ENCODE measurements around the gene TCHHL1.
A peak's percentile ranks its signal among the peaks of the same experiment; 100 is the strongest.

TCHHL1 gene

DNA sequence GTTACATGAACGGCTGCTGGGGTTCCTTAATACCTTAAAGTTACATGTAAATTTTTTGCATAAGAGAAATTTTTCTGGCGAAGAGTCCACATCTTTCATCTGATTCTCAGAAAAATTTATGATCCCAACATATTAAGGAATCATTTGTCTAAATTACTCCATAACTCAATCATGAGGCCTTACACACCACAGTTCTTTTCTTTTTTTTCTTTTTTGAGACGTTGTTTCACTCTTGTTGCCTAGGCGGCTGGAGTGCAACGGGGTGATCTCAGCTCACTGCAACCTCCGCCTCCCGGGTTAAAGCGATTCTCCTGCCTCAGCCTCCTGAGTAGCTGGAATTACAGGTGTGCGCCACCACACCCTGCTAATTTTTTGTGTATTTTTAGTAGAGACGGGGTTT lies 50.0 kb downstream of the TCHHL1 start:
- no peak overlapping the region for H3K4me3 ChIP-seq (replicated peaks; ENCODE audit: insufficient read depth, low read length)
- TF ChIP-seq SPI1 (IDR thresholded peaks at IDR 0.05; ENCODE audit: borderline replicate concordance, low read depth): no peak
- no peak for TF ChIP-seq POLR2AphosphoS5 (IDR thresholded peaks at IDR 0.05; ENCODE audit: low read depth)
- TF ChIP-seq GABPA (IDR thresholded peaks at IDR 0.05; ENCODE audit: low read depth): no peak
- TF ChIP-seq, protein P1, sequence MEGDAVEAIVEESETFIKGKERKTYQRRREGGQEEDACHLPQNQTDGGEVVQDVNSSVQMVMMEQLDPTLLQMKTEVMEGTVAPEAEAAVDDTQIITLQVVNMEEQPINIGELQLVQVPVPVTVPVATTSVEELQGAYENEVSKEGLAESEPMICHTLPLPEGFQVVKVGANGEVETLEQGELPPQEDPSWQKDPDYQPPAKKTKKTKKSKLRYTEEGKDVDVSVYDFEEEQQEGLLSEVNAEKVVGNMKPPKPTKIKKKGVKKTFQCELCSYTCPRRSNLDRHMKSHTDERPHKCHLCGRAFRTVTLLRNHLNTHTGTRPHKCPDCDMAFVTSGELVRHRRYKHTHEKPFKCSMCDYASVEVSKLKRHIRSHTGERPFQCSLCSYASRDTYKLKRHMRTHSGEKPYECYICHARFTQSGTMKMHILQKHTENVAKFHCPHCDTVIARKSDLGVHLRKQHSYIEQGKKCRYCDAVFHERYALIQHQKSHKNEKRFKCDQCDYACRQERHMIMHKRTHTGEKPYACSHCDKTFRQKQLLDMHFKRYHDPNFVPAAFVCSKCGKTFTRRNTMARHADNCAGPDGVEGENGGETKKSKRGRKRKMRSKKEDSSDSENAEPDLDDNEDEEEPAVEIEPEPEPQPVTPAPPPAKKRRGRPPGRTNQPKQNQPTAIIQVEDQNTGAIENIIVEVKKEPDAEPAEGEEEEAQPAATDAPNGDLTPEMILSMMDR (IDR thresholded peaks at IDR 0.05; ENCODE audit: insufficient read depth, low read length): no peak
- TF ChIP-seq, protein P2, sequence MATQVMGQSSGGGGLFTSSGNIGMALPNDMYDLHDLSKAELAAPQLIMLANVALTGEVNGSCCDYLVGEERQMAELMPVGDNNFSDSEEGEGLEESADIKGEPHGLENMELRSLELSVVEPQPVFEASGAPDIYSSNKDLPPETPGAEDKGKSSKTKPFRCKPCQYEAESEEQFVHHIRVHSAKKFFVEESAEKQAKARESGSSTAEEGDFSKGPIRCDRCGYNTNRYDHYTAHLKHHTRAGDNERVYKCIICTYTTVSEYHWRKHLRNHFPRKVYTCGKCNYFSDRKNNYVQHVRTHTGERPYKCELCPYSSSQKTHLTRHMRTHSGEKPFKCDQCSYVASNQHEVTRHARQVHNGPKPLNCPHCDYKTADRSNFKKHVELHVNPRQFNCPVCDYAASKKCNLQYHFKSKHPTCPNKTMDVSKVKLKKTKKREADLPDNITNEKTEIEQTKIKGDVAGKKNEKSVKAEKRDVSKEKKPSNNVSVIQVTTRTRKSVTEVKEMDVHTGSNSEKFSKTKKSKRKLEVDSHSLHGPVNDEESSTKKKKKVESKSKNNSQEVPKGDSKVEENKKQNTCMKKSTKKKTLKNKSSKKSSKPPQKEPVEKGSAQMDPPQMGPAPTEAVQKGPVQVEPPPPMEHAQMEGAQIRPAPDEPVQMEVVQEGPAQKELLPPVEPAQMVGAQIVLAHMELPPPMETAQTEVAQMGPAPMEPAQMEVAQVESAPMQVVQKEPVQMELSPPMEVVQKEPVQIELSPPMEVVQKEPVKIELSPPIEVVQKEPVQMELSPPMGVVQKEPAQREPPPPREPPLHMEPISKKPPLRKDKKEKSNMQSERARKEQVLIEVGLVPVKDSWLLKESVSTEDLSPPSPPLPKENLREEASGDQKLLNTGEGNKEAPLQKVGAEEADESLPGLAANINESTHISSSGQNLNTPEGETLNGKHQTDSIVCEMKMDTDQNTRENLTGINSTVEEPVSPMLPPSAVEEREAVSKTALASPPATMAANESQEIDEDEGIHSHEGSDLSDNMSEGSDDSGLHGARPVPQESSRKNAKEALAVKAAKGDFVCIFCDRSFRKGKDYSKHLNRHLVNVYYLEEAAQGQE (IDR thresholded peaks at IDR 0.05; ENCODE audit: insufficient replicate concordance, low read depth): no peak
- peak overlapping the region; percentile 89 for H3K27ac ChIP-seq (replicated peaks)
- no peak for DNase-seq (ENCODE audit: low read depth in 1 of 2, low spot score in 1 of 2)
- no peaks in the 10 kb centered on the region for H3K27me3 ChIP-seq (ENCODE audit: insufficient read depth, poor library complexity, severe bottlenecking)

DNA sequence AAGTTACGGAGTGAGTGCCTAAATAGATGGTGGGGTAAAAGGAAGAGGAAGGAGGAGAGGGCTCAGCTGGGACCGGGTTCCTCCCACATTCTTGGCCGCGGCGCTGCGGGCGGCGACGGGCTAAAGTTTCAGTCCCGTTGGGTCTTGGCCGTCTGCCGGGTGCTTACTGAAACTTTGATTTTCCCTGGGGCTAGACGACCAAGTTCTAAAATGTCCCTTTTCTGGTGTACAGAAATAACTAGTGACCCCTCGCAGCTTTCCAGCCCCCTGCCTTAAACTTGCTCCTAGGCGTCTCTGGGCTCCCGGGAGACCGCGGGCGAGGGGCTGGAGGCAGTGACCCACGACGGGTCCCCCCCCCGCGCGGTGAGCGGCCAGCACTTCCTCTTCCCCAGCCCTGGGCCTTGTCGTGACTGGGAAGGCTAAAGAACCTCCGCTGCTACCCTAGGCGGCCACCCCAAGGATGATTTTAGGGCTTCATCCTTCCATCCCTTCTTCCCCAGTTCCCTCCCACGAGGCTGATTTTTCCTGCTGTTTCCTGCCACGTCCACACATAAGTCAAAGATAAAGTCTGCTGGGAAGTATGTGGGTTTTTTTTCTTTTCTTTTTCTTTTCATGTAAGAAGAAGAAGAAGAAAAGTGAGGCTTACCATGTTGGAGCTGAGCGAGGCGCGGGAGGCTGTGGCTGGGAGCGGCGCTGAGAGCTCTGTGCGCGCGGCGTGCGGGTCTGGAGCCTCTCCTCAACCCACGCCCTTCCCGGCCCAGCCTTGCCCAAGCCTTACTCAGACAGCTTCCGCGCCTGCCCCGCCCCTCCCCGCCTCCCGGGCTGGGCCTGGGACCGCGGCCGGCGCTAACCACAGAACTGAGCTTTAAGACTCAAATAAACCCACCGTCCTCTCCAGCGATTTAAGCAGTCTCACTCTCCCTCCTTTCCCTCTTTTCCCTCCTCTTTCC lies 52.3 kb downstream of the TCHHL1 start, which contains the start of gene S100A11:
Gene S100A11, minus strand, starts transcription at position 738 of the 950 bp plus-strand sequence. Its CDS starts 89 bp downstream, at position 649.
- Histone ChIP-seq H3K27me3 (ENCODE audit: insufficient read depth, poor library complexity, severe bottlenecking) (no peaks in the 10 kb centered on the region), H3K27ac (replicated peaks) (peak within 1 kb of the TSS; percentile 89), H3K4me3 (replicated peaks; ENCODE audit: insufficient read depth, low read length) (peak within 1 kb of the TSS; percentile 73)
- DNase-seq (ENCODE audit: low read depth in 1 of 2, low spot score in 1 of 2): peak; percentile 79 to 91
- TF ChIP-seq POLR2AphosphoS5 (IDR thresholded peaks at IDR 0.05; ENCODE audit: low read depth) (peak; percentile 64), SPI1 (IDR thresholded peaks at IDR 0.05; ENCODE audit: borderline replicate concordance, low read depth) (peak; percentile 97)
- TF ChIP-seq, protein P1 (IDR thresholded peaks at IDR 0.05; ENCODE audit: insufficient read depth, low read length): no peak

DNA sequence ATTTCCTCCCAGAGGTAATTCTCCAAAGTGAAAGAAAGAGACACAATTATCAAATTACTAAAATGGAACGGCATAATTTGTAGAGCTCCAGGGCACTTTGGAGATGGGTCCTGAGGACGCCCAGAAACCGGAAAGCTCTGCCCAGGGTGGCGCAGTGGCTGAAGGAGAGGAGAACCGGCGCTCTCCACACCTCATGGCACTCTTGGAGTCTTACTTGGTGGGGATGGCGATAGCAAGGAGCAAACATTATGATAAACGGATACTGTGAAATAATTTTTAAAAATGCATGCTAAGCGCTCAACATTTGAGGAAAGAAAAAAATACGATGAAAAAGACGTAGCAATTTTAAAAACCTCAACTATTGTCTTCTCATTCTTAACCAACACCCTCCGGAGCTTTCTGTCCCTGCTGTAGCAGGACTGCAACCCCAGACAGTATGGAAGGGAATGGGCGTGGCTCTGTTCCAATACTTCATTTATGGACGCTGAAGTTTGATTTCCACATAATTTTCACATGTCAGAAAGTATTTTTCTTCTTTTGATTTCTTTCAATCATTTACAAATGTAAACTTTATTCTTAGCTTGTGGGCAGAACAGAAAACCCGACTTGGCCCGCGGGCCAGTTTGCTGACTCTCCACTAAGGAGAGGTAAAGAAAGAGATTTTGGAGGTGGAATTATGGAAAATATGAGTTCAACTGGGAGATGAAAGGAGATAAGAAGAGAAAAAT lies 53.2 kb downstream of the TCHHL1 start:
- Histone ChIP-seq H3K4me3 (replicated peaks; ENCODE audit: insufficient read depth, low read length) (peak overlapping the region; percentile 73), H3K27me3 (ENCODE audit: insufficient read depth, poor library complexity, severe bottlenecking) (no peaks in the 10 kb centered on the region), H3K27ac (replicated peaks) (peak overlapping the region; percentile 89)
- TF ChIP-seq, protein P1 (IDR thresholded peaks at IDR 0.05; ENCODE audit: insufficient read depth, low read length): no peak
- TF ChIP-seq SPI1 (IDR thresholded peaks at IDR 0.05; ENCODE audit: borderline replicate concordance, low read depth) (no peak), POLR2AphosphoS5 (IDR thresholded peaks at IDR 0.05; ENCODE audit: low read depth) (no peak), GABPA (IDR thresholded peaks at IDR 0.05; ENCODE audit: low read depth) (no peak)
- TF ChIP-seq, protein P2 (IDR thresholded peaks at IDR 0.05; ENCODE audit: insufficient replicate concordance, low read depth): no peak
- no peak for DNase-seq (ENCODE audit: low read depth in 1 of 2, low spot score in 1 of 2)
